ENCODE measurements around the gene RNF25.

Gene RNF25

DNA sequence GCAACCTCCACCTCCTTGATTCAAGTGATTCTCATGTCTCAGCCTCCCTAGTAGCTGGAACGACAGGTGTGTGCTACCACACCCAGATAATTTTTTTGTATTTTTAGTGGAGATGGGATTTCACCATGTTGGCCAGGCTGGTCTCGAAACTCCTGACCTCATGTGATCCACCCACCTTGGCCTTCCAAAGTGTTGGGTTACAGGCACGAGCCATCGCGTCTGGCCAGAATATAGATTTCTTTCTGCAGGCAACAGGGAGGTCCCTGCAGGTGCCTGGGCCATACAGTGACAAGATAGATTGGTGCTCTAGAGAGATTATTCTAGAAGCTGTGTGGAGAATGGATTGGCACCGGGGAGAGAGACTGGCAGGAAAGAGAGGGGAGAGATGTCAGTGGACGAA, 50.8 kb downstream of the RNF25 start:
- DNase-seq, result no peak

- no peak for DNase-seq
These were observed 53.5 kb downstream of the RNF25 start for GRCh38 chr2:218618102-218618860.

GRCh38 chr2:218615868-218616315, 55.9 kb downstream of the RNF25 start:
- no peak for DNase-seq
